ENCODE results near the gene SNCAIP. TPM values are rescaled to one million over a fixed set of nuclear protein-coding genes. Genes with fewer than 3 reads are reported as not detected.

The SNCAIP gene
- total RNA-seq, 1 experiment from 2014 or later, result 3.0 TPM

DNA sequence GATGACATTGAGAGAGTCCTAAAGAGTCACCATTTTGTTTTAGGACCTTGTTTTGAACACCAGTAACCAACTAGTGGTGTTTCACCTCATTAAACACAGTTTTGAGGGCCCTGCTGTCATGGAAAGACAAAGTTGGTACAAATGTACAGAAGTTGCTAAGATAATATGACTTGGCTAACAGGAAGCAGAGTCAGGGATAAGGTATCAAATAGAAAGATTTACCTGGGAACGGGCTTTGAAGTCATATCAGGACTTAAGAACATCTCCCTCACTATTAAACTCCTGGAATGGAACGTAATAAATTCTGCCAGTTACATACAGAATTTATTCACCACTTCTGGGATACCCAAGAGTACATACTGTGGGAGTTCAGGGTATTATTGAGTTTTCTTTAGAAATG, 115.6 kb downstream of the SNCAIP start:
- H3K4ac ChIP-seq (ENCODE audit: low read depth, low read length), result no peak overlapping the region
- no peak overlapping the region for H2AK5ac ChIP-seq (ENCODE audit: insufficient read length, low read length)
- H2BK20ac ChIP-seq (ENCODE audit: low read depth, low read length, poor library complexity, severe bottlenecking), result no peak overlapping the region
- no peaks in the 10 kb centered on the region for H3K9me3 ChIP-seq (ENCODE audit: control insufficient read depth, low read depth, low read length)
- H4K91ac ChIP-seq (ENCODE audit: insufficient read length, low read depth, low read length), result no peak overlapping the region
- H2AFZ ChIP-seq (ENCODE audit: low read length), result no peak overlapping the region
- no peak overlapping the region for H3K4me3 Mint-ChIP-seq
- H3K4me1 Mint-ChIP-seq, result peaks cover 41 to 45% of the 10 kb centered on the region in 2 experiments
- H3K18ac ChIP-seq (ENCODE audit: insufficient read length, low read depth, low read length), result no peak overlapping the region
- H3K27ac ChIP-seq (ENCODE audit: insufficient read length, low read depth, low read length), result no peak overlapping the region
- H2BK15ac ChIP-seq (ENCODE audit: low read depth, low read length), result no peak overlapping the region
- H4K8ac ChIP-seq (replicated peaks; ENCODE audit: insufficient read length, low read depth, low read length), result no peak overlapping the region
- no peak overlapping the region for H3T11ph ChIP-seq (ENCODE audit: low read length)
- no peak overlapping the region for H3K14ac ChIP-seq (ENCODE audit: insufficient read depth, low read length)
- no peaks in the 10 kb centered on the region for H3K27me3 Mint-ChIP-seq (ENCODE audit: low read depth)
- TF ChIP-seq, protein P1, sequence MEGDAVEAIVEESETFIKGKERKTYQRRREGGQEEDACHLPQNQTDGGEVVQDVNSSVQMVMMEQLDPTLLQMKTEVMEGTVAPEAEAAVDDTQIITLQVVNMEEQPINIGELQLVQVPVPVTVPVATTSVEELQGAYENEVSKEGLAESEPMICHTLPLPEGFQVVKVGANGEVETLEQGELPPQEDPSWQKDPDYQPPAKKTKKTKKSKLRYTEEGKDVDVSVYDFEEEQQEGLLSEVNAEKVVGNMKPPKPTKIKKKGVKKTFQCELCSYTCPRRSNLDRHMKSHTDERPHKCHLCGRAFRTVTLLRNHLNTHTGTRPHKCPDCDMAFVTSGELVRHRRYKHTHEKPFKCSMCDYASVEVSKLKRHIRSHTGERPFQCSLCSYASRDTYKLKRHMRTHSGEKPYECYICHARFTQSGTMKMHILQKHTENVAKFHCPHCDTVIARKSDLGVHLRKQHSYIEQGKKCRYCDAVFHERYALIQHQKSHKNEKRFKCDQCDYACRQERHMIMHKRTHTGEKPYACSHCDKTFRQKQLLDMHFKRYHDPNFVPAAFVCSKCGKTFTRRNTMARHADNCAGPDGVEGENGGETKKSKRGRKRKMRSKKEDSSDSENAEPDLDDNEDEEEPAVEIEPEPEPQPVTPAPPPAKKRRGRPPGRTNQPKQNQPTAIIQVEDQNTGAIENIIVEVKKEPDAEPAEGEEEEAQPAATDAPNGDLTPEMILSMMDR (conservative IDR thresholded peaks at IDR 0.05), result no peak
- no peak overlapping the region for H4K5ac ChIP-seq (ENCODE audit: insufficient read length, low read depth, low read length)
- no peaks in the 10 kb centered on the region for H4K20me1 ChIP-seq (ENCODE audit: control insufficient read depth, insufficient read depth, insufficient read length)
- H2BK5ac ChIP-seq (ENCODE audit: insufficient read length, low read length), result no peak overlapping the region
- no peak overlapping the region for H3K27ac Mint-ChIP-seq
- no peak for DNase-seq
- H3K79me2 ChIP-seq (ENCODE audit: insufficient read depth, low read length), result no peaks in the 10 kb centered on the region
- no peaks in the 10 kb centered on the region for H3K79me1 ChIP-seq (ENCODE audit: insufficient read depth, low read depth, low read length, poor library complexity, severe bottlenecking)
- H3K9ac ChIP-seq (ENCODE audit: extremely low read depth, insufficient read length, low read length), result no peak overlapping the region
- H3K23ac ChIP-seq (ENCODE audit: insufficient read length, low read depth, low read length), result no peak overlapping the region
- no CpG with 5 or more reads among the region's 2 CpGs for WGBS (ENCODE audit: extremely low coverage, insufficient read length, low lambda C conversion rate)
- H3K4me2 ChIP-seq (ENCODE audit: insufficient read depth, insufficient read length, low read length), result no peak overlapping the region
- H3K36me3 Mint-ChIP-seq (ENCODE audit: insufficient read depth in 1 of 3, low read depth in 3 of 3), result peaks cover 3 to 22% (median 5%) of the 10 kb centered on the region in 3 experiments; a peak in 6 of 7 replicates
- no peak overlapping the region for H2BK12ac ChIP-seq (ENCODE audit: insufficient read length, low read depth, low read length)
- peaks cover 5 to 13% of the 10 kb centered on the region in 2 experiments; a peak in 4 of 5 replicates for H3K9me3 Mint-ChIP-seq
- H3K4me1 ChIP-seq (ENCODE audit: insufficient read depth, low read length), result peaks cover 5% of the 10 kb centered on the region
- H3K56ac ChIP-seq (ENCODE audit: insufficient read length, low read depth, low read length), result no peak overlapping the region
- no peaks in the 10 kb centered on the region for H3K23me2 ChIP-seq (ENCODE audit: insufficient read length, low read depth, low read length, poor library complexity, severe bottlenecking)
- H2BK120ac ChIP-seq (ENCODE audit: low read depth, low read length, poor library complexity, severe bottlenecking), result no peak overlapping the region
- H3K27me3 ChIP-seq (ENCODE audit: insufficient read depth, low read length), result no peaks in the 10 kb centered on the region
